Measurements from ENCODE around the gene VEGFA.

Gene VEGFA

GRCh38 chr6:43738877-43739641 is 31.0 kb upstream of the VEGFA start:
- H3K4me1 ChIP-seq (ENCODE audit: insufficient read depth, low read length, poor library complexity, severe bottlenecking): peaks cover 7% of the 10 kb centered on the region

DNA sequence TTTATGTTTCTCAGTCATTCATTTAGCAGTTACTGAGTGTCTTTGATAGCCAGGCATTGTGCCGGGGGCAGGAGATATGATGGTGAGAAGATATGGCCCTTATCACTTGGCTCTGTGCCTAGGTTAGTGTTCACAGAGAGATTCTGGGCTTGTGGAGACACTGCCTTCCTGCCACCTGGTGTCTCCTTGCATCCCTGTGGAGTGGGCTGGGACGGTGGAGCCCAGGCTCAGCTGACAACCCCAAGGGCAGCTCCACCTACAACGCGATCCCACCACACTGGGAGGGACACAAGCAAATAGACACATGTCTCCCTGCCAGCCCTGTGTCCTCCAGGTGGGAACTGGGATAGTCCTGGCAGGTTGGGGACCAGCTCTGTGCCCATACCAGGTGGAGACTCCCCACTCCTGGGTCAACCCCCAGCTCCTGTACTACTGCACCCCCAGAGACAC is 30.3 kb upstream of the VEGFA start:
- Histone ChIP-seq H3K4me1 (ENCODE audit: insufficient read depth, low read length, poor library complexity, severe bottlenecking) (peaks cover 1% of the 10 kb centered on the region), H3K36me3 (ENCODE audit: insufficient read depth, low read length) (no peaks in the 10 kb centered on the region), H3K9ac (ENCODE audit: low read depth, low read length, poor library complexity, severe bottlenecking) (no peak overlapping the region), H3F3A (ENCODE audit: low read depth) (no peaks in the 10 kb centered on the region), H3K27me3 (ENCODE audit: insufficient read depth, low read length, poor library complexity, severe bottlenecking) (no peaks in the 10 kb centered on the region), H4K20me1 (ENCODE audit: insufficient read depth, low read length, poor library complexity, severe bottlenecking) (no peaks in the 10 kb centered on the region), H3K79me2 (ENCODE audit: insufficient read depth, low read length) (no peaks in the 10 kb centered on the region), H3K9me3 (ENCODE audit: insufficient read depth, low read depth, low read length) (no peaks in the 10 kb centered on the region), H3K9me2 (replicated peaks; ENCODE audit: low read depth, low read length) (no peaks in the 10 kb centered on the region), H3K4me2 (ENCODE audit: low read depth, low read length, poor library complexity, severe bottlenecking) (no peak overlapping the region), H2AFZ (ENCODE audit: low read length) (no peak overlapping the region), H3K4me3 (ENCODE audit: low read length, poor library complexity, severe bottlenecking) (no peak overlapping the region)
- TF ChIP-seq CTCF (conservative IDR thresholded peaks at IDR 0.05; ENCODE audit: low read length) (no peak), EZH2phosphoT487 (IDR thresholded peaks at IDR 0.05; ENCODE audit: borderline replicate concordance) (no peak)

More at GRCh38 chr6:43738877-43739641, 31.0 kb upstream of the VEGFA start:
- no peaks in the 10 kb centered on the region for H3K9me3 ChIP-seq (ENCODE audit: insufficient read depth, low read depth, low read length)
- H3K36me3 ChIP-seq (ENCODE audit: insufficient read depth, low read length): no peaks in the 10 kb centered on the region
- H4K20me1 ChIP-seq (ENCODE audit: insufficient read depth, low read length, poor library complexity, severe bottlenecking): no peaks in the 10 kb centered on the region
- H3K27me3 ChIP-seq (ENCODE audit: insufficient read depth, low read length, poor library complexity, severe bottlenecking): no peaks in the 10 kb centered on the region
- H3K79me2 ChIP-seq (ENCODE audit: insufficient read depth, low read length): no peaks in the 10 kb centered on the region
- no peak overlapping the region for H3K4me3 ChIP-seq (ENCODE audit: low read length, poor library complexity, severe bottlenecking)
- no peak overlapping the region for H3K4me2 ChIP-seq (ENCODE audit: low read depth, low read length, poor library complexity, severe bottlenecking)
- H2AFZ ChIP-seq (ENCODE audit: low read length): no peak overlapping the region
- no peak overlapping the region for H3K9ac ChIP-seq (ENCODE audit: low read depth, low read length, poor library complexity, severe bottlenecking)
- H3F3A ChIP-seq (ENCODE audit: low read depth): no peaks in the 10 kb centered on the region
- no peaks in the 10 kb centered on the region for H3K9me2 ChIP-seq (replicated peaks; ENCODE audit: low read depth, low read length)
- no peak for TF ChIP-seq EZH2phosphoT487 (IDR thresholded peaks at IDR 0.05; ENCODE audit: borderline replicate concordance)
- no peak for TF ChIP-seq CTCF (conservative IDR thresholded peaks at IDR 0.05; ENCODE audit: low read length)

- Histone ChIP-seq H3K4me1 (ENCODE audit: insufficient read depth, low read length, poor library complexity, severe bottlenecking) (no peaks in the 10 kb centered on the region), H3K9ac (ENCODE audit: low read depth, low read length, poor library complexity, severe bottlenecking) (no peak overlapping the region), H3K9me3 (ENCODE audit: insufficient read depth, low read depth, low read length) (no peaks in the 10 kb centered on the region), H3F3A (ENCODE audit: low read depth) (no peaks in the 10 kb centered on the region), H3K4me3 (ENCODE audit: low read length, poor library complexity, severe bottlenecking) (no peak overlapping the region), H3K79me2 (ENCODE audit: insufficient read depth, low read length) (no peaks in the 10 kb centered on the region), H3K9me2 (replicated peaks; ENCODE audit: low read depth, low read length) (no peaks in the 10 kb centered on the region), H2AFZ (ENCODE audit: low read length) (no peak overlapping the region), H3K27me3 (ENCODE audit: insufficient read depth, low read length, poor library complexity, severe bottlenecking) (no peaks in the 10 kb centered on the region), H3K36me3 (ENCODE audit: insufficient read depth, low read length) (no peaks in the 10 kb centered on the region), H4K20me1 (ENCODE audit: insufficient read depth, low read length, poor library complexity, severe bottlenecking) (no peaks in the 10 kb centered on the region), H3K4me2 (ENCODE audit: low read depth, low read length, poor library complexity, severe bottlenecking) (no peak overlapping the region)
- TF ChIP-seq EZH2phosphoT487 (IDR thresholded peaks at IDR 0.05; ENCODE audit: borderline replicate concordance) (no peak), CTCF (conservative IDR thresholded peaks at IDR 0.05; ENCODE audit: low read length) (no peak)
These were observed 29.6 kb upstream of the VEGFA start for GRCh38 chr6:43740321-43740960.

Data from Loucy (cell line).